Nephron progenitor cell (in vitro differentiated cells): ENCODE data around the gene C9orf72.

Experiments used
- DNase-seq: peaks from one replicate; pipeline ENCODE4 v3.0.0; 2021
- H3K27ac Mint-ChIP-seq: 2 replicates; pipeline ENCODE4 v1.8.0; 2021; ENCODE audit warnings: mild to moderate bottlenecking, moderate library complexity, mixed read lengths
- H3K27me3 Mint-ChIP-seq: 2 replicates; pipeline ENCODE4 v1.8.0; 2021; ENCODE audit warnings: mild to moderate bottlenecking, low read depth, mixed read lengths; ENCODE audit not compliant: poor library complexity
- H3K36me3 Mint-ChIP-seq: 2 replicates; pipeline ENCODE4 v1.8.0; 2021; ENCODE audit warnings: low read depth, mixed read lengths
- H3K4me1 Mint-ChIP-seq: 2 replicates; pipeline ENCODE4 v1.8.0; 2021; ENCODE audit warnings: mixed read lengths
- H3K4me3 Mint-ChIP-seq: 2 replicates; pipeline ENCODE4 v1.8.0; 2021; ENCODE audit warnings: mild to moderate bottlenecking, moderate library complexity, mixed read lengths
- H3K9me3 Mint-ChIP-seq: 2 replicates; pipeline ENCODE4 v1.8.0; 2021; ENCODE audit warnings: mild to moderate bottlenecking, moderate library complexity, mixed read lengths
- TF ChIP-seq, protein P1 (sequence below): fragments of 200-600 bp; sonication (generic); IDR thresholded peaks from 2 replicates; pipeline ENCODE4 v1.5.0; 2021; ENCODE audit warnings: antibody characterized with exemption

C9orf72 gene

GRCh38 chr9:27549196-27549755 lies 24.0 kb downstream of the C9orf72 start:
- Mint-ChIP-seq H3K4me1 (no peaks in the 10 kb centered on the region), H3K27me3 (no peaks in the 10 kb centered on the region), H3K36me3 (peaks cover 44% of the 10 kb centered on the region), H3K27ac (no peak overlapping the region), H3K4me3 (no peak overlapping the region), H3K9me3 (peaks cover 2% of the 10 kb centered on the region)
- TF ChIP-seq, protein P1, sequence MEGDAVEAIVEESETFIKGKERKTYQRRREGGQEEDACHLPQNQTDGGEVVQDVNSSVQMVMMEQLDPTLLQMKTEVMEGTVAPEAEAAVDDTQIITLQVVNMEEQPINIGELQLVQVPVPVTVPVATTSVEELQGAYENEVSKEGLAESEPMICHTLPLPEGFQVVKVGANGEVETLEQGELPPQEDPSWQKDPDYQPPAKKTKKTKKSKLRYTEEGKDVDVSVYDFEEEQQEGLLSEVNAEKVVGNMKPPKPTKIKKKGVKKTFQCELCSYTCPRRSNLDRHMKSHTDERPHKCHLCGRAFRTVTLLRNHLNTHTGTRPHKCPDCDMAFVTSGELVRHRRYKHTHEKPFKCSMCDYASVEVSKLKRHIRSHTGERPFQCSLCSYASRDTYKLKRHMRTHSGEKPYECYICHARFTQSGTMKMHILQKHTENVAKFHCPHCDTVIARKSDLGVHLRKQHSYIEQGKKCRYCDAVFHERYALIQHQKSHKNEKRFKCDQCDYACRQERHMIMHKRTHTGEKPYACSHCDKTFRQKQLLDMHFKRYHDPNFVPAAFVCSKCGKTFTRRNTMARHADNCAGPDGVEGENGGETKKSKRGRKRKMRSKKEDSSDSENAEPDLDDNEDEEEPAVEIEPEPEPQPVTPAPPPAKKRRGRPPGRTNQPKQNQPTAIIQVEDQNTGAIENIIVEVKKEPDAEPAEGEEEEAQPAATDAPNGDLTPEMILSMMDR = no peak
- DNase-seq = no peak

- peaks cover 1% of the 10 kb centered on the region for H3K4me1 Mint-ChIP-seq
- H3K4me3 Mint-ChIP-seq = no peak overlapping the region
- peaks cover 5% of the 10 kb centered on the region for H3K9me3 Mint-ChIP-seq
- H3K27ac Mint-ChIP-seq = peak overlapping the region; percentile 19
- TF ChIP-seq, protein P1 = peak; percentile 53
- DNase-seq = no peak
- H3K27me3 Mint-ChIP-seq = no peaks in the 10 kb centered on the region
- H3K36me3 Mint-ChIP-seq = peaks cover 44% of the 10 kb centered on the region
These were observed 25.1 kb downstream of the C9orf72 start for GRCh38 chr9:27548055-27548741.

DNA sequence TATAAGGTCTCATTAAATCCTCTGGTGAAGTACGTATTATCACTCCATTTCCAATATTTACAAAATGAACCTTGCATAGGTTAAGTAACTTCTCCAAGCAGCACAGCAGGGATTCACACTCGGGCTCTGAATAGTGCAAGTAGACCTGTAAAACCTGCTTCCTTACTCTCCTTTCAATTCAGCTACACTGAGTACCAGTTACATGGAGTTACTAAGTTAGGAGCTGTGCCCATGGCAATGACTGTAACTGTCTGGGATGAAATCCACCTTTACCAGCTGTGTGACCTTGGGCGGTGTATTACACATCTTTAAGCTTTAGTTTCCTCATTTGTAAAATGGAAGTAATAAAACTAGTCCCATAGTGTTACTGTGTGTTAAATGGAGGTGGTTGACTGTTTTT lies 27.8 kb downstream of the C9orf72 start:
- Mint-ChIP-seq H3K4me1 (peaks cover 20% of the 10 kb centered on the region), H3K4me3 (no peak overlapping the region), H3K27me3 (no peaks in the 10 kb centered on the region), H3K27ac (no peak overlapping the region), H3K36me3 (peaks cover 49% of the 10 kb centered on the region), H3K9me3 (peaks cover 7% of the 10 kb centered on the region)
- no peak for DNase-seq
- TF ChIP-seq, protein P1 = no peak

- Mint-ChIP-seq H3K4me1 (peaks cover 36% of the 10 kb centered on the region), H3K9me3 (peaks cover 7% of the 10 kb centered on the region), H3K27me3 (no peaks in the 10 kb centered on the region), H3K4me3 (no peak overlapping the region), H3K36me3 (peaks cover 49% of the 10 kb centered on the region), H3K27ac (no peak overlapping the region)
- no peak for DNase-seq
- TF ChIP-seq, protein P1 = no peak
These were observed 30.8 kb downstream of the C9orf72 start for GRCh38 chr9:27542508-27542907.

DNA sequence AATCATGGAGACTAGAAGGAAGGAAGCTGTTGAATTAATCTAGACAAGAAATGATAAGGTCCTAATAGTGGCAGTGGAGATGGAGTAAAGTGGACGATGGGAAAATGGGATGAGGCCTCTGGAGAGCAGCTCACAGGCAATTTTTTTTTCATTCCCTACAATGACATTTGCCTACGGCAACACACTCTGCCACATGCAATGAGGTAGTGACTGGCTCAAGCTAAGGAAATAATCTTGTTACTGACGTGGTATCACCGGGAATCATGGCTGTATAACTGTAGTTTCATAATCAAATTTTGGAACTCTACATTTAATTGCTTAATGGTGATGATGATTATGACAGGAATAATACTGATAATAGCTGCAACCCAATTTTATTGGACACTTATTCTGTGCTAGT lies 31.5 kb downstream of the C9orf72 start:
- Mint-ChIP-seq H3K27me3 (no peaks in the 10 kb centered on the region), H3K4me1 (peaks cover 43% of the 10 kb centered on the region), H3K9me3 (peaks cover 7% of the 10 kb centered on the region), H3K36me3 (peaks cover 49% of the 10 kb centered on the region), H3K27ac (no peak overlapping the region), H3K4me3 (no peak overlapping the region)
- TF ChIP-seq, protein P1 = no peak
- no peak for DNase-seq

DNA sequence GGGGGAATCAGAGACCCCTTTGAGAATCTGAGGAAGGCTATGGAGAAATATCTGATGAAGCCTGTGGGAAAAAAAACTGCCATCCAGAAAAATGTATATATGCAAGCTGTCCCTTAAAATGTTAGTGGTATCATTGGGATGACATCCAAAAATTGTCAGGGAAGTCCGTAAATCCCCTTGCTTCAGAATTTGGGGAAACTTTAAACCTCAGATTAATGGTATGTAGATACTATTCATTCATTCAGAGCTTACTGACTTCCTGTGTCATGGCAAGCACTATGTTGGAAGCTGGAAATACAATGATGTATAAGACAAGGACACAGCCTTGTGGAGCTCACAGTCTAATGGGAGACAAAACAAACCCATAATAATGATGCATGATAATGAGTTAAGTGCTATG lies 32.8 kb downstream of the C9orf72 start:
- Mint-ChIP-seq H3K9me3 (peaks cover 7% of the 10 kb centered on the region), H3K4me1 (peaks cover 54% of the 10 kb centered on the region), H3K36me3 (peaks cover 50% of the 10 kb centered on the region), H3K27ac (no peak overlapping the region), H3K4me3 (no peak overlapping the region), H3K27me3 (no peaks in the 10 kb centered on the region)
- no peak for DNase-seq
- TF ChIP-seq, protein P1 = no peak
